SU-DHL-6 (cell line): ENCODE data around the gene DRAXIN.
"Not testable (repeated sequence)": the region's sequence is repeated elsewhere in the genome, so short reads cannot be mapped to it uniquely, and the experiment has no call there.

Experiments
- H2AFZ ChIP-seq: fragments of 200-600 bp; sonication (generic); 2 replicates; pipeline ENCODE4 v1.6.1; 2014; ENCODE audit warnings: low read depth, mild to moderate bottlenecking, moderate library complexity, mixed read lengths, antibody characterized with exemption, low read length; ENCODE audit not compliant: severe bottlenecking
- H3F3A ChIP-seq: fragments of 200-600 bp; shearing (Covaris generic); 2 replicates; pipeline ENCODE4 v1.6.0; 2016; ENCODE audit warnings: antibody characterized with exemption, mild to moderate bottlenecking; ENCODE audit not compliant: insufficient read depth
- H3K27ac ChIP-seq: fragments of 200-600 bp; sonication (generic); 2 replicates; pipeline ENCODE4 v1.5.1; 2016; ENCODE audit warnings: low read depth, mild to moderate bottlenecking, low read length, moderate library complexity, mixed read lengths
- H3K27me3 ChIP-seq: fragments of 200-600 bp; sonication (generic), shearing (Covaris generic); 2 replicates; pipeline ENCODE4 v1.6.0; 2014; ENCODE audit warnings: mild to moderate bottlenecking, low read length
- H3K36me3 ChIP-seq: fragments of 200-600 bp; sonication (generic); 2 replicates; pipeline ENCODE4 v1.6.1; 2014; ENCODE audit warnings: mild to moderate bottlenecking, low read length, mixed read lengths
- H3K4me2 ChIP-seq: fragments of 300-600, 200-600 bp; shearing (Covaris generic), sonication (generic); 2 replicates; pipeline ENCODE4 v1.6.0; 2014; ENCODE audit warnings: low read length, low read depth, mild to moderate bottlenecking; ENCODE audit not compliant: poor library complexity, severe bottlenecking
- H3K4me3 ChIP-seq: fragments of 200-600 bp; sonication (generic); 2 replicates; pipeline ENCODE4 v1.5.1; 2014; ENCODE audit warnings: antibody characterized with exemption, low read length, mild to moderate bottlenecking, mixed read lengths; ENCODE audit not compliant: insufficient read depth, poor library complexity, severe bottlenecking
- H3K79me2 ChIP-seq: fragments of 200-600 bp; sonication (generic); 2 replicates; pipeline ENCODE4 v1.6.1; 2014; ENCODE audit warnings: mild to moderate bottlenecking, low read length, moderate library complexity; ENCODE audit not compliant: insufficient read depth
- H3K9ac ChIP-seq: fragments of 200-600 bp; sonication (generic); 2 replicates; pipeline ENCODE4 v1.7.0; 2014; ENCODE audit warnings: mild to moderate bottlenecking, low read length
- H3K9me2 ChIP-seq: fragments of 200-600 bp; sonication (generic); replicated peaks from 2 replicates; pipeline ENCODE4 v1.6.1; 2014; ENCODE audit warnings: low read length; ENCODE audit not compliant: insufficient read depth
- H3K9me3 ChIP-seq: fragments of 200-600 bp; sonication (generic); 2 replicates; pipeline ENCODE4 v1.6.1; 2014; ENCODE audit warnings: low read length, mixed read lengths; ENCODE audit not compliant: insufficient read depth
- H4K20me1 ChIP-seq: fragments of 200-600 bp; sonication (generic); 2 replicates; pipeline ENCODE4 v1.6.1; 2014; ENCODE audit warnings: low read depth, mild to moderate bottlenecking, antibody characterized with exemption, low read length, moderate library complexity, mixed read lengths
- EZH2phosphoT487 ChIP-seq: fragments of 200-600 bp; sonication (generic), shearing (Covaris generic); conservative IDR thresholded peaks from 2 replicates; pipeline ENCODE4 v1.6.1; 2018; ENCODE audit warnings: mild to moderate bottlenecking, antibody characterized with exemption, low read length, moderate library complexity, mixed read lengths
- TF ChIP-seq, protein P1 (sequence below): fragments of 200-600 bp; sonication (generic); IDR thresholded peaks from one replicate; pipeline ENCODE4 v1.5.1; 2017; ENCODE audit warnings: antibody characterized with exemption, mild to moderate bottlenecking, low read length, moderate library complexity; ENCODE audit not compliant: insufficient read depth, poor library complexity, severe bottlenecking

DRAXIN gene, protein sequence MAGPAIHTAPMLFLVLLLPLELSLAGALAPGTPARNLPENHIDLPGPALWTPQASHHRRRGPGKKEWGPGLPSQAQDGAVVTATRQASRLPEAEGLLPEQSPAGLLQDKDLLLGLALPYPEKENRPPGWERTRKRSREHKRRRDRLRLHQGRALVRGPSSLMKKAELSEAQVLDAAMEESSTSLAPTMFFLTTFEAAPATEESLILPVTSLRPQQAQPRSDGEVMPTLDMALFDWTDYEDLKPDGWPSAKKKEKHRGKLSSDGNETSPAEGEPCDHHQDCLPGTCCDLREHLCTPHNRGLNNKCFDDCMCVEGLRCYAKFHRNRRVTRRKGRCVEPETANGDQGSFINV

DNA sequence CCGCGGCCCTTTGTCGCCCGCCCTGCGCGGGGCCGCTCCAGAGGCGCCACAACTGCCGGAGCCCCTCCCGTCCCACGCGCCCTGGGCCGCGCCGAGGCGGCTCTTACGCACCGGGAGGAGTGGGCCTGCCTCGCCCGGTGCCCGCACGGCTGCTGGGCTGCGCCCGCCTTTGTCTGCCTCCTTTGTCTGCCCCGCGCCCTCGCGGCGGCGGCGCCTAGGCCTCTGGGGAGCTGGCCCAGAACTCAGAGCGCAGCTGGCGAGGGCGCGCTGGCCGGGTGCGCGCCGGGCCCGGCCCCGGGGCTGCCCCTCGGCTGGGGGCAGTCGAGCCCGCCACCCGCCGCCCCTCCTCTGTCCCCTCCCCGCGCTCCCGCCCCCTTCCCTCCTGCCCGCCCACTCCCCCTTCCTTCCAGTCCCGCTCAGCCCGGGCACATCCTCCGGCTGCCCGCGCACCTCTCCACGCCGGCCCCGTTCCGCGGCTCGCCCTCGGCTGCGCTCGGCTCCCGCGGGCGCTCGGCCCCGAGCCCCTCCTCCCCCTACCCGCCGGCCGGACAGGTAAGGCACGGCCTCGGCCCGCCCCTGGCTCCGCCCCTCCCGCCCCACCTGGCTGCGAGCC, at the start of gene DRAXIN:
Gene DRAXIN, plus strand, starts transcription at position 409 of the 613 bp plus-strand sequence. CDS start 14,549 bp downstream, outside the sequence.
- no peaks in the 10 kb centered on the region for H3K36me3 ChIP-seq
- no peaks in the 10 kb centered on the region for H3K27me3 ChIP-seq
- no peaks in the 10 kb centered on the region for H3K9me2 ChIP-seq
- no peak within 1 kb of the TSS for H3K4me3 ChIP-seq
- H3K9me3 ChIP-seq = no peaks in the 10 kb centered on the region
- H3F3A ChIP-seq = no peaks in the 10 kb centered on the region
- no peak within 1 kb of the TSS for H2AFZ ChIP-seq
- H3K9ac ChIP-seq = no peak within 1 kb of the TSS
- no peak within 1 kb of the TSS for H3K4me2 ChIP-seq
- H4K20me1 ChIP-seq = no peaks in the 10 kb centered on the region
- H3K27ac ChIP-seq = no peak within 1 kb of the TSS
- H3K79me2 ChIP-seq = no peaks in the 10 kb centered on the region
- TF ChIP-seq, protein P1, sequence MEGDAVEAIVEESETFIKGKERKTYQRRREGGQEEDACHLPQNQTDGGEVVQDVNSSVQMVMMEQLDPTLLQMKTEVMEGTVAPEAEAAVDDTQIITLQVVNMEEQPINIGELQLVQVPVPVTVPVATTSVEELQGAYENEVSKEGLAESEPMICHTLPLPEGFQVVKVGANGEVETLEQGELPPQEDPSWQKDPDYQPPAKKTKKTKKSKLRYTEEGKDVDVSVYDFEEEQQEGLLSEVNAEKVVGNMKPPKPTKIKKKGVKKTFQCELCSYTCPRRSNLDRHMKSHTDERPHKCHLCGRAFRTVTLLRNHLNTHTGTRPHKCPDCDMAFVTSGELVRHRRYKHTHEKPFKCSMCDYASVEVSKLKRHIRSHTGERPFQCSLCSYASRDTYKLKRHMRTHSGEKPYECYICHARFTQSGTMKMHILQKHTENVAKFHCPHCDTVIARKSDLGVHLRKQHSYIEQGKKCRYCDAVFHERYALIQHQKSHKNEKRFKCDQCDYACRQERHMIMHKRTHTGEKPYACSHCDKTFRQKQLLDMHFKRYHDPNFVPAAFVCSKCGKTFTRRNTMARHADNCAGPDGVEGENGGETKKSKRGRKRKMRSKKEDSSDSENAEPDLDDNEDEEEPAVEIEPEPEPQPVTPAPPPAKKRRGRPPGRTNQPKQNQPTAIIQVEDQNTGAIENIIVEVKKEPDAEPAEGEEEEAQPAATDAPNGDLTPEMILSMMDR = no peak
- no peak for TF ChIP-seq EZH2phosphoT487

DNA sequence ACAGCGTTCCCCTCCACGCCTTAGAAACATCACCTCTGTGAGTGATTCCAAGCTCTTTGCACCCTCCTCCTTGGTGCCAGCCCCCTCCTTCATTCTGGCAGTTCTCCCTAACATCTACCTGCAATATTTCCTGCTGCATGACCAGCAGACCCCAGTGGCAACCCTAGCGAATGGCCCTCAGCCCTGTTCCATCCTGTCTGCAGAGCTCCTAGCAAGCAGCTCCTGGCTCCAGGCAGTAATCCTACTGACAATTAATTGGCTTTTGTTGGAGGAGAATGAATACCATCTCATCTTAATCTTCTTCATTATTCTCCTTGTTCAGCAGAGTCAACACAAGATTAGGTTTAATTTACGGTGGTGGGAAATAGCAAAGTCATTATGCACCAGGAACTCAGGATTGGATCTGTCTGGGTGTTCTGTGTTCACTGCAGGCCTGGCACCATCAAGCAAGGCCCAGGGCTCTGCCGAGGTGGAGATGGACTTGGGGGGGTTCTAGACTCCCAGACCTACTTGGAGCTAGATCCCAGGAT, 49.7 kb upstream of the DRAXIN start:
- no peaks in the 10 kb centered on the region for H3K9me2 ChIP-seq
- no peak overlapping the region for H3K4me3 ChIP-seq
- H3K27me3 ChIP-seq = no peaks in the 10 kb centered on the region
- H4K20me1 ChIP-seq = no peaks in the 10 kb centered on the region
- no peaks in the 10 kb centered on the region for H3F3A ChIP-seq
- no peak overlapping the region for H3K4me2 ChIP-seq
- no peak overlapping the region for H3K9ac ChIP-seq
- H3K36me3 ChIP-seq = no peaks in the 10 kb centered on the region
- H3K27ac ChIP-seq = no peak overlapping the region
- H3K9me3 ChIP-seq = no peaks in the 10 kb centered on the region
- H3K79me2 ChIP-seq = no peaks in the 10 kb centered on the region
- TF ChIP-seq, protein P1 = no peak
- TF ChIP-seq EZH2phosphoT487 = no peak
- H2AFZ ChIP-seq = no peak overlapping the region

DNA sequence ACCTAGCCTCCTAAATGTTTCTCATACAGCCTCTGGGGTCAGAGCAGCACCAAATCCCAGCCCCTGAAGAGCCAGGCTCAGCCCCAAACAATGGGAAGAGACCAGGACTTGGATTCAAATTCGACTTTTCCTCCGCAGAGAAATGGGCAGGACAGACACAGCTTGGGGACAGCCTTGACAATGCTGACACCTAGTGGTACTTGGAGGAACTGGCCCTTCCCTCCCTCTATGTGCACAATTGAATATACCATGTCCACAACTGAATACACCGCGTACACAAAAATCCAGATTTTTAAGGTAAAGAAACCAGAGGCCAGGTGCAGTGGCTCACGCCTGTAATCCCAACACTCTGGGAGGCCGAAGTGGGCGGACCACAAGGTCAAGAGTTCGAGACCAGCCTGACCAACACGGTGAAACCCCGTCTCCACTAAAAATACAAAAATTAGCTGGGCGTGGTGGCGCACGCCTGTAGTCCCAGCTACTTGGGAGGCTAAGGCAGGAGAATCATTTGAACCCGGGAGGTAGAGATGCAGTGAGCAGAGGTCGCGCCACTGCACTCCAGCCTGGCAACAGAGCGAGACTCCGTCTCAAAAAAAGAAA, 49.0 kb upstream of the DRAXIN start:
- H3K9me3 ChIP-seq = not testable (repeated sequence)
- TF ChIP-seq, protein P1 = peak; percentile 88

More for the DNA sequence above, 49.0 kb upstream of the DRAXIN start:
- H3K36me3 ChIP-seq, H3F3A ChIP-seq, H3K79me2 ChIP-seq, H3K27ac ChIP-seq, H3K4me2 ChIP-seq, H3K9ac ChIP-seq, H2AFZ ChIP-seq, H3K4me3 ChIP-seq, H3K9me2 ChIP-seq, H4K20me1 ChIP-seq, H3K27me3 ChIP-seq: not testable (repeated sequence)
